Panc1 (cell line): Measurements from ENCODE around the gene ANXA7.

Source experiments
- REST ChIP-seq, 2 experiments: IDR thresholded peaks; 2 replicates each; pipeline ENCODE4 v1.6.1; 2011 to 2012; ENCODE audit warnings: low read depth in 2 of 2, control low read depth in 1 of 2, low read length in 1 of 2, mild to moderate bottlenecking in 1 of 2, moderate library complexity in 1 of 2; ENCODE audit not compliant: insufficient read depth in 1 of 2
- TF ChIP-seq, protein P1 (sequence below): fragments of 450-650 bp; IDR thresholded peaks from 2 replicates; pipeline ENCODE4 v1.5.1; 2017; ENCODE audit warnings: mild to moderate bottlenecking

DNA sequence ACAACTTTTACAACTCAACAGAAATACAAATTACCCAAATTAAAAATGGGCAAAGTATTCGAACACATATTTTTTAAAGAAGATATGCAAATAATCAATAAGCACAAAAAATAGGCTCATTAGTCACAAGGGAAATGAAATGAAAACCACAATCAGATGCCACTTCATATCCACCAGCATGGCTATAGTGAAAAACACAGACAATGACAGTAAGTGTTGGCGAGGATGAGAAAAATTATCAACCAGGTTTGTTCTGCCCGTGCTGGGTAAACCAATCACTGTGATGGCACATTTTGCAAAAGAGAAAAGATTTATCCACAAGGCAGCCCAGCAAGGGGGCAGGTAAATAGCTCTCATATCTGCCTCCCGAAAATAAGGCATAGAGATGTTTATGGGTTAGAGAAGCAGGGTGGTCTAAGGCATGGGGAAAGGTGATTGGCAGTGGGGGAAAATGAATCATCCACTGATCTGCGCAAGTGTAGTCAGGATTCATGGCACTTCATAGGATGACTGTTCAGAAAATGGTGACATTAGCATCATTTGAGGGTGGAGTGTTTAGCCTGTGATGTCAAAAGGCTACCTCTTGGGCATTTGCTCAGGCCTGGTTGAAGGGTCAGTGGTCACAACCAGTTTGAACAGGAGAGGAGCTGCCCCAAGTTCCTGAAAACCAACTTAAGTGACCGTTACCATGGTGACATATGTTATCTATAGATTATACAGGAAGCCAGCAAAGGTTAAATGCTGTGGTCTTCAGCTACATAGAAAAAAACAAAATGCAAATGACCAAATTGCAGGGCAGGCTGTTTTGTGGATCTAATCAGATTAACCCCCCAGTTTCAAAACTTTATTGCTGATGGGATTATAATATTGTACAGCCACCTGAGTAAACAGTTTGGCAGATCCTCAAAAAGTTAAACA lies 47.2 kb downstream of the ANXA7 start:
- TF ChIP-seq, protein P1, sequence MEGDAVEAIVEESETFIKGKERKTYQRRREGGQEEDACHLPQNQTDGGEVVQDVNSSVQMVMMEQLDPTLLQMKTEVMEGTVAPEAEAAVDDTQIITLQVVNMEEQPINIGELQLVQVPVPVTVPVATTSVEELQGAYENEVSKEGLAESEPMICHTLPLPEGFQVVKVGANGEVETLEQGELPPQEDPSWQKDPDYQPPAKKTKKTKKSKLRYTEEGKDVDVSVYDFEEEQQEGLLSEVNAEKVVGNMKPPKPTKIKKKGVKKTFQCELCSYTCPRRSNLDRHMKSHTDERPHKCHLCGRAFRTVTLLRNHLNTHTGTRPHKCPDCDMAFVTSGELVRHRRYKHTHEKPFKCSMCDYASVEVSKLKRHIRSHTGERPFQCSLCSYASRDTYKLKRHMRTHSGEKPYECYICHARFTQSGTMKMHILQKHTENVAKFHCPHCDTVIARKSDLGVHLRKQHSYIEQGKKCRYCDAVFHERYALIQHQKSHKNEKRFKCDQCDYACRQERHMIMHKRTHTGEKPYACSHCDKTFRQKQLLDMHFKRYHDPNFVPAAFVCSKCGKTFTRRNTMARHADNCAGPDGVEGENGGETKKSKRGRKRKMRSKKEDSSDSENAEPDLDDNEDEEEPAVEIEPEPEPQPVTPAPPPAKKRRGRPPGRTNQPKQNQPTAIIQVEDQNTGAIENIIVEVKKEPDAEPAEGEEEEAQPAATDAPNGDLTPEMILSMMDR, result no peak
- no peak for TF ChIP-seq REST (IDR thresholded peaks at IDR 0.05; ENCODE audit: insufficient read depth in 1 of 2, low read depth in 2 of 2, low read length in 1 of 2)
